Measurements from ENCODE around the gene RHOU.

RHOU gene

GRCh38 chr1:228739826-228740225 is 4.5 kb downstream of the RHOU start:
- no peak for DNase-seq

GRCh38 chr1:228740543-228741317 is 5.5 kb downstream of the RHOU start:
- no peak for DNase-seq

- peak; percentile 55 for DNase-seq
These were observed 7.1 kb downstream of the RHOU start for GRCh38 chr1:228742281-228742860.

- DNase-seq = no peak
These were observed 8.1 kb downstream of the RHOU start for GRCh38 chr1:228743405-228743804.

GRCh38 chr1:228744356-228744755 is 9.1 kb downstream of the RHOU start:
- DNase-seq = no peak

GRCh38 chr1:228744918-228745317 is 9.6 kb downstream of the RHOU start:
- DNase-seq = no peak

- no peak for DNase-seq
These were observed 10.2 kb downstream of the RHOU start for GRCh38 chr1:228745497-228745896.

- DNase-seq = no peak
These were observed 12.1 kb downstream of the RHOU start for GRCh38 chr1:228747301-228747935.

- no peak for DNase-seq
These were observed 12.8 kb downstream of the RHOU start for GRCh38 chr1:228748029-228748428.

- no peak for DNase-seq
These were observed 13.2 kb downstream of the RHOU start for GRCh38 chr1:228748431-228748830.

- DNase-seq = no peak
These were observed 14.5 kb downstream of the RHOU start for GRCh38 chr1:228749765-228750164.

- no peak for DNase-seq
These were observed 15.6 kb downstream of the RHOU start for GRCh38 chr1:228750915-228751314.

- DNase-seq = peak; percentile 86
These were observed 16.2 kb downstream of the RHOU start for GRCh38 chr1:228751360-228752098.

GRCh38 chr1:228752258-228752657 is 17.0 kb downstream of the RHOU start:
- no peak for DNase-seq

- DNase-seq = no peak
These were observed 17.5 kb downstream of the RHOU start for GRCh38 chr1:228752675-228753265.

GRCh38 chr1:228753287-228753686 is 18.0 kb downstream of the RHOU start:
- peak; percentile 17 for DNase-seq

- DNase-seq = no peak
These were observed 18.6 kb downstream of the RHOU start for GRCh38 chr1:228753786-228754360.

GRCh38 chr1:228754646-228755268 is 19.5 kb downstream of the RHOU start:
- no peak for DNase-seq

GRCh38 chr1:228755800-228756199 is 20.5 kb downstream of the RHOU start:
- no peak for DNase-seq

GRCh38 chr1:228756457-228756856 is 21.2 kb downstream of the RHOU start:
- DNase-seq = no peak

GRCh38 chr1:228758447-228758846 is 23.2 kb downstream of the RHOU start:
- no peak for DNase-seq

- no peak for DNase-seq
These were observed 25.7 kb downstream of the RHOU start for GRCh38 chr1:228760979-228761378.

Data from MV-4-11 (cell line).